Measurements from ENCODE around the gene APOL3.
"Not testable (repeated sequence)": the region's sequence is repeated elsewhere in the genome, so short reads cannot be mapped to it uniquely, and the experiment has no call there.

The APOL3 gene

GRCh38 chr22:36204001-36204631, 43.6 kb upstream of the APOL3 start:
- no peak for DNase-seq (ENCODE audit: low read depth)
- H3K4me3 ChIP-seq (ENCODE audit: low read depth, low read length) = no peak overlapping the region
- TF ChIP-seq, protein P1, sequence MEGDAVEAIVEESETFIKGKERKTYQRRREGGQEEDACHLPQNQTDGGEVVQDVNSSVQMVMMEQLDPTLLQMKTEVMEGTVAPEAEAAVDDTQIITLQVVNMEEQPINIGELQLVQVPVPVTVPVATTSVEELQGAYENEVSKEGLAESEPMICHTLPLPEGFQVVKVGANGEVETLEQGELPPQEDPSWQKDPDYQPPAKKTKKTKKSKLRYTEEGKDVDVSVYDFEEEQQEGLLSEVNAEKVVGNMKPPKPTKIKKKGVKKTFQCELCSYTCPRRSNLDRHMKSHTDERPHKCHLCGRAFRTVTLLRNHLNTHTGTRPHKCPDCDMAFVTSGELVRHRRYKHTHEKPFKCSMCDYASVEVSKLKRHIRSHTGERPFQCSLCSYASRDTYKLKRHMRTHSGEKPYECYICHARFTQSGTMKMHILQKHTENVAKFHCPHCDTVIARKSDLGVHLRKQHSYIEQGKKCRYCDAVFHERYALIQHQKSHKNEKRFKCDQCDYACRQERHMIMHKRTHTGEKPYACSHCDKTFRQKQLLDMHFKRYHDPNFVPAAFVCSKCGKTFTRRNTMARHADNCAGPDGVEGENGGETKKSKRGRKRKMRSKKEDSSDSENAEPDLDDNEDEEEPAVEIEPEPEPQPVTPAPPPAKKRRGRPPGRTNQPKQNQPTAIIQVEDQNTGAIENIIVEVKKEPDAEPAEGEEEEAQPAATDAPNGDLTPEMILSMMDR (IDR thresholded peaks at IDR 0.05; ENCODE audit: control insufficient read depth, extremely low read depth, insufficient read depth) = no peak

DNA sequence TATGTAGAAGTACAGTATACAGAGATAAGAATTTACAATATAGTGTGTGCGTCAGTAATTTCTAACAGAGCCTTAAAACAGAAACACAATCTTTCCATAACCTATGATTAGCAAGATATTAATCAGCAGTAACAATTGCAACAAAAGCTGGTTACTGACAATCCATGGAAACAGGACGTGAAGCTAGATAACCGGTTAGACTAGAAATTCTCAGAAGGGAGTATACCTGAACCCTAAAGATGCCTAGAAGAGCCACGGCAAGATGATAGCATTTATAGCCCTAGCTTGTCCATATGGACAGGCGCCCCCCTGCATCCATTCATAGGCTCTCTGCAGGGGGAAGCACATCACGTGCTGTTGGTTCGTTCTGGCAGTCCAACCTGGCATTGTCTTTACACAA, 42.9 kb upstream of the APOL3 start:
- peak overlapping the region; percentile 22; the same call in 1 of the 2 replicates for H3K4me3 ChIP-seq (ENCODE audit: low read depth, low read length)
- peak; percentile 52 for DNase-seq (ENCODE audit: low read depth)

DNA sequence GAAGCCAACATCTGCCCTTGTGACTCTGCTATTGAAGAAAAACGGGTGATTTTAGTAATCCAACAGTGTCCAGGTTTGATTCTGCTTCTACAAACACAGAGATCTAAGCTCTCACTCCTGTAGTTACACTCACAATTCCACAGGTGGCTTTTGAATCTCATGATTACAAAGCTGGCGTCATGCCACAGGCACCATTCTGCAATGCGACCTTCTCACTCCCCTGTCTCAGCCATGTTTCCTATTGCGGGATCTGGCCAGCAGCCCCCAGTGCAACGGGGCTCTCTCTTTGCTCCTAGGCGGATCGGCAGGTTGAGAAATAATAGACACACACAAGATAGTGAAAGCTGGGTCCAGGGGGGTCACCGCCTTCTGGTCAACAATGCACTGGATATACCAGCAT, 42.4 kb upstream of the APOL3 start:
- TF ChIP-seq, protein P1 (IDR thresholded peaks at IDR 0.05; ENCODE audit: control insufficient read depth, extremely low read depth, insufficient read depth) = 0 out of 2 replicates have a peak, but pooled peaks have one; percentile 1
- peak overlapping the region; percentile 22 for H3K4me3 ChIP-seq (ENCODE audit: low read depth, low read length)
- DNase-seq (ENCODE audit: low read depth) = peak; percentile 58

DNA sequence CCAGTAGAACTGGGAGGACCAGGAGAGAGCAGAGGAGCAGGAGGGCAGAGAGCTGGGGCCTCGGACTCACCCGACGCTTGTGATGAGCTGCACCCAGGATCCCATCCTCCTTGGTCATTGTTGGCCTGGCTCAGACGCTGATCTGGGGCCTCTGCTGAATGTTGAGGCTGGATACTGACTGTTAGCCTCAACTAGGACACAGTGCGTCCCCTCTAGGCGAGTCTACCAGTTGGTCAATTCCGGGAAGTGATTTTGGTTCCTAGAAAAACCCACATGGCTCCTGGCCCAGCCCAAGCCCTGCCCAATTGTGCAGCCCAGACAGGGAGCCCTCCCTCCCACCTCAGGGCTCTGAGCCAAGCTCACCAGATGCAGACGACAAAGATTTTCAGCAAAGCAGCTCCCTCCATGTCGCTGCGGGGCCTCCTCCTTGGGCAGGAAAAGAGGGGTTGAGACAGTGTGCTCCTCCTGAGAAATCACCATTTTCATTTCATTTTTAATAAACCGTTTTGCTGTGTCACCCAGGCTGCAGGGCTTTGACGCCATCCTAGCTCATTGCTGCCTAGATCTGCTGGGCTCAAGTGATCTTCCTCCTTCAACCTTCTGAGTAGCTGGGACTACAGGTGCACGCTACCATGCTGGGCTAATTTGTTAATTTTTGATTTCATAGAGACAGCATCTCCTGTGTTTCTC, 41.2 kb upstream of the APOL3 start, which contains the start of gene APOL4:
TSS of gene APOL4 (minus strand) at position 180 of the 690 bp plus-strand sequence. CDS start at position 105, 75 bp downstream.
- no peak for DNase-seq (ENCODE audit: low read depth)

GRCh38 chr22:36201025-36201424, 40.5 kb upstream of the APOL3 start:
- not testable (repeated sequence) for DNase-seq (ENCODE audit: low read depth); H3K4me3 ChIP-seq (ENCODE audit: low read depth, low read length)

More for the DNA sequence above, 41.2 kb upstream of the APOL3 start, which contains the start of gene APOL4:
- no peak within 1 kb of the TSS; the same call in 1 of the 2 replicates for H3K4me3 ChIP-seq (ENCODE audit: low read depth, low read length)
- TF ChIP-seq, protein P1 (IDR thresholded peaks at IDR 0.05; ENCODE audit: control insufficient read depth, extremely low read depth, insufficient read depth) = no peak

GRCh38 chr22:36199001-36199551, 38.5 kb upstream of the APOL3 start:
- no peak overlapping the region for H3K4me3 ChIP-seq (ENCODE audit: low read depth, low read length)
- TF ChIP-seq, protein P1 (IDR thresholded peaks at IDR 0.05; ENCODE audit: control insufficient read depth, extremely low read depth, insufficient read depth) = no peak

DNA sequence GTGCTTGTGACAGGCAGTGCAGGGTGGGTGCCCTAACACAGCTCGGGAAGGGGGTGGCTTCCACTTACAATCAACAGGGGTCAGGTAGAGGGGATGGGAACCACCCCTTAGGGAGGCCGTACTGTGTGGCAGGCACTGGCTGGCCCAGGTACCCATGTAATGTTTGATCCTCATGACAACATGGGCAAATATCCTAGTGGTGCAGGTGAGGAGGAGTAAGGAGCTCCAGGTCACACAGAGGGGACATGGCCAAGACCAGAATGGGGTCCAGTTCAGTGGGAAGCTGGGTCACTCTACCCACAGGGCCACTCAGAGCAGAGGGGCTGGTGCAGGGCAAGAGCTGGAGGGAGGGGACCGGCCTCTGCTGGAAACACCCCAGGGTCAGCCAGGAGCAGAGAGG, 38.0 kb upstream of the APOL3 start:
- H3K4me3 ChIP-seq (ENCODE audit: low read depth, low read length) = no peak overlapping the region
- TF ChIP-seq, protein P1 (IDR thresholded peaks at IDR 0.05; ENCODE audit: control insufficient read depth, extremely low read depth, insufficient read depth) = no peak
- no peak for DNase-seq (ENCODE audit: low read depth)

More at GRCh38 chr22:36199001-36199551, 38.5 kb upstream of the APOL3 start:
- no peak for DNase-seq (ENCODE audit: low read depth)
